ENCODE measurements around the gene DPYSL5. TPM values are rescaled to one million over a fixed set of nuclear protein-coding genes. Genes with fewer than 3 reads are reported as not detected.

The DPYSL5 gene
- total and polyA plus RNA-seq, 9 of the 15 experiments (the other 6 are each of a cell fraction or from before 2014, with no cell fraction given) = 0.06 TPM; not detected in 8

DNA sequence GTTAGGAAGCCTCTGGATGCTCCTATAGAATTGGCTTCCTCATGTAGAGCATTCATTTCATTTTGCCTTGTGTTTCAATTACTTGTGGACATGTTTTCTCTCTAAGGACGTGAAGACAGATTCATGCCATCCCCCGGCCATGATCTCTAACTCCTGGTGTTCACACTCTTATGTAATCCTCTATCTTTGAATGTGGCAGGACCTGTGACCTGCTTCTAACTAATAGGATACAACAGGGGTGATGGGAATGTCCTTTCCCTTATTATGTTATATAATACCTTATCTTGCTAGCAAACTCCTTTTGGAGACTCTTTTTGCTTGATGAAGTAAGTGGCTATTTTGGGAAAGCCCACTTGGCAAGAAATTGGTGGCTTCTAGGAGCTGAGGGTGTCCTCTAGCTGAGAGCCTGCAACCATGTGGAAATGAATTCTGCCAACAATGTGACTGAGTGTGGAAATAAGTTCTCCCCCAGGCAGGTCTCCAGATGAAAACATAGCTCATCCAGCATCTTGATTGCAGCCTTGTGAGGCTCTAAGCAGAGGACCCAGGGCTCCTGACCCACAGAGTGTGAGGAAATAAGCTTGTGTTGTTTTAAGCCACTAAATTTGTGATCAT, 13.8 kb downstream of the DPYSL5 start (continued):
- TF ChIP-seq ZBTB1 (CRISPR knock-in tag; IDR thresholded peaks at IDR 0.05; ENCODE audit: borderline replicate concordance, low read depth) = no peak
- TF ChIP-seq, protein P1, sequence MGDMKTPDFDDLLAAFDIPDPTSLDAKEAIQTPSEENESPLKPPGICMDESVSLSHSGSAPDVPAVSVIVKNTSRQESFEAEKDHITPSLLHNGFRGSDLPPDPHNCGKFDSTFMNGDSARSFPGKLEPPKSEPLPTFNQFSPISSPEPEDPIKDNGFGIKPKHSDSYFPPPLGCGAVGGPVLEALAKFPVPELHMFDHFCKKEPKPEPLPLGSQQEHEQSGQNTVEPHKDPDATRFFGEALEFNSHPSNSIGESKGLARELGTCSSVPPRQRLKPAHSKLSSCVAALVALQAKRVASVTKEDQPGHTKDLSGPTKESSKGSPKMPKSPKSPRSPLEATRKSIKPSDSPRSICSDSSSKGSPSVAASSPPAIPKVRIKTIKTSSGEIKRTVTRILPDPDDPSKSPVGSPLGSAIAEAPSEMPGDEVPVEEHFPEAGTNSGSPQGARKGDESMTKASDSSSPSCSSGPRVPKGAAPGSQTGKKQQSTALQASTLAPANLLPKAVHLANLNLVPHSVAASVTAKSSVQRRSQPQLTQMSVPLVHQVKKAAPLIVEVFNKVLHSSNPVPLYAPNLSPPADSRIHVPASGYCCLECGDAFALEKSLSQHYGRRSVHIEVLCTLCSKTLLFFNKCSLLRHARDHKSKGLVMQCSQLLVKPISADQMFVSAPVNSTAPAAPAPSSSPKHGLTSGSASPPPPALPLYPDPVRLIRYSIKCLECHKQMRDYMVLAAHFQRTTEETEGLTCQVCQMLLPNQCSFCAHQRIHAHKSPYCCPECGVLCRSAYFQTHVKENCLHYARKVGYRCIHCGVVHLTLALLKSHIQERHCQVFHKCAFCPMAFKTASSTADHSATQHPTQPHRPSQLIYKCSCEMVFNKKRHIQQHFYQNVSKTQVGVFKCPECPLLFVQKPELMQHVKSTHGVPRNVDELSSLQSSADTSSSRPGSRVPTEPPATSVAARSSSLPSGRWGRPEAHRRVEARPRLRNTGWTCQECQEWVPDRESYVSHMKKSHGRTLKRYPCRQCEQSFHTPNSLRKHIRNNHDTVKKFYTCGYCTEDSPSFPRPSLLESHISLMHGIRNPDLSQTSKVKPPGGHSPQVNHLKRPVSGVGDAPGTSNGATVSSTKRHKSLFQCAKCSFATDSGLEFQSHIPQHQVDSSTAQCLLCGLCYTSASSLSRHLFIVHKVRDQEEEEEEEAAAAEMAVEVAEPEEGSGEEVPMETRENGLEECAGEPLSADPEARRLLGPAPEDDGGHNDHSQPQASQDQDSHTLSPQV (IDR thresholded peaks at IDR 0.05) = no peak
- no peak for TF ChIP-seq ARID1B (IDR thresholded peaks at IDR 0.05)
- no peak for TF ChIP-seq BRF1 (IDR thresholded peaks at IDR 0.05; ENCODE audit: borderline replicate concordance, extremely low read depth, insufficient read length)
- no peak for TF ChIP-seq RNF2 (IDR thresholded peaks at IDR 0.05)
- no peak for TF ChIP-seq PHB2 (IDR thresholded peaks at IDR 0.05; ENCODE audit: low read depth)

- Histone ChIP-seq H3K79me2 (ENCODE audit: control insufficient read depth, insufficient read depth, low read length) (no peaks in the 10 kb centered on the region), H3K4me3 (no peak overlapping the region), H3K9ac (ENCODE audit: insufficient read depth in 1 of 2, low read depth in 2 of 2, low read length in 2 of 2) (no peak overlapping the region), H3K9me3 (replicated peaks; ENCODE audit: control insufficient read depth, insufficient read depth, low read depth, low read length) (no peaks in the 10 kb centered on the region), H3K9me1 (ENCODE audit: control insufficient read depth, insufficient read depth, low read length) (no peaks in the 10 kb centered on the region), H3K4me2 (ENCODE audit: insufficient read depth, low read length) (no peak overlapping the region), H4K20me1 (replicated peaks; ENCODE audit: control insufficient read depth, insufficient read depth, low read length) (no peaks in the 10 kb centered on the region; the same call in 1 of the 2 replicates), H3K4me1 (replicated peaks in 1 of 2; ENCODE audit: control insufficient read depth in 2 of 2, insufficient read depth in 2 of 2, low read length in 2 of 2) (no peaks in the 10 kb centered on the region), H3K27me3 (ENCODE audit: control insufficient read depth in 2 of 2, insufficient read depth in 2 of 2, low read length in 2 of 2) (peaks cover 35 to 42% of the 10 kb centered on the region in 2 experiments), H2AFZ (ENCODE audit: low read depth, low read length) (no peak overlapping the region), H3K36me3 (ENCODE audit: control insufficient read depth, insufficient read depth, low read length) (no peaks in the 10 kb centered on the region), H3K27ac (ENCODE audit: extremely low read depth, low read depth, low read length) (no peak overlapping the region)
- FAIRE-seq (no peak), DNase-seq (ENCODE audit: extremely low read depth in 1 of 4, low spot score in 3 of 4) (no peak), ATAC-seq (no peak)
- in situ Hi-C loops (cut with MboI) (no loop called here), intact Hi-C loops (cut with micrococcal nuclease) (no loop called here)
- no TSS peak for BruUV-seq (replicated peaks)
- POLR2A ChIA-PET = no interaction called here
- CTCF ChIA-PET (ENCODE audit: low intra/inter-chr PET ratio) = no interaction called here
- TF ChIP-seq CEBPB (tag; IDR thresholded peaks at IDR 0.05) = peak; percentile 45; the same call in 1 of the 2 replicates
- no peak for TF ChIP-seq NFRKB (IDR thresholded peaks at IDR 0.05; ENCODE audit: low read depth)
- TF ChIP-seq ZNF184 (CRISPR knock-in tag; IDR thresholded peaks at IDR 0.05) = no peak
- peak; percentile 34; the same call in 1 of the 2 replicates for TF ChIP-seq CEBPG (CRISPR knock-in tag; IDR thresholded peaks at IDR 0.05)
- TF ChIP-seq CEBPG (tag; conservative IDR thresholded peaks at IDR 0.05 in 1 of 2, IDR thresholded peaks at IDR 0.05 in 1 of 2) = no peak
- WGBS (ENCODE audit: insufficient coverage, low coverage, missing lambda C conversion rate) = 0% methylated on average over 2 of the region's 2 CpGs
These were observed 16.3 kb downstream of the DPYSL5 start for GRCh38 chr2:26864226-26864625.

All from K562 (cell line).